Stimulated activated memory B cell treated with anti-CD40 and anti-IgM and Interleukin-4, amounts not matched to agents 10 μg/mL and 1 μg/mL and 100 μg/mL, for 72 hours (primary cell): Measurements from ENCODE around the gene SLC1A3.

Experiments used
- ATAC-seq: fragments of 150-1000 bp; cut with Tn5 transposase; 2 replicates; pipeline ENCODE4 v1.10.0; 2021
- H3K27ac Mint-ChIP-seq: one replicate; pipeline ENCODE4 v1.8.0; 2022; ENCODE audit warnings: mild to moderate bottlenecking, mixed read lengths
- H3K27me3 Mint-ChIP-seq: one replicate; pipeline ENCODE4 v1.8.0; 2022; ENCODE audit warnings: mixed read lengths
- H3K36me3 Mint-ChIP-seq: one replicate; pipeline ENCODE4 v1.8.0; 2022; ENCODE audit warnings: mixed read lengths
- H3K4me1 Mint-ChIP-seq: one replicate; pipeline ENCODE4 v1.8.0; 2022; ENCODE audit warnings: mixed read lengths
- H3K4me3 Mint-ChIP-seq: one replicate; pipeline ENCODE4 v1.8.0; 2022; ENCODE audit warnings: mild to moderate bottlenecking, moderate library complexity, mixed read lengths
- H3K9me3 Mint-ChIP-seq: one replicate; pipeline ENCODE4 v1.8.0; 2022; ENCODE audit warnings: mixed read lengths

SLC1A3 gene

DNA sequence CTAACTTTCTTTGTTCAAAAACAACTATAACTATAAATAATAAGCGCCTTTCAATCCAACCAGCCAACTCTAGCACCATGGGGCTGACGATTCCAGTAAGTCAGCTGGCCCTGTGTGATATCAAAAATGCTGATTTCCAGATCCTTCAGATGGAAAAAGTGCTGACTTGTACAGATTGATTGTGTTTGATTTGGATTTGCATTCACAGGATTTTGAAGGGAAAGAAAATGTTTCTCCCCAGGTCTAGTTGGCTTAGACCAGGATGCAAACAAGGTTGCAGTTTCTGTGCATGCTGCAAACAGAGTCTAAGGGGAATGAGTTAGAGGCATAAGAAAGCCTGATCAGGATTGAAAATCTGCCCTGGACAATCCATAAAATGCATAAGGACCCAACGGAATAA, 68.9 kb downstream of the SLC1A3 start:
- peaks cover 21% of the 10 kb centered on the region for H3K27me3 Mint-ChIP-seq
- no peaks in the 10 kb centered on the region for H3K36me3 Mint-ChIP-seq
- H3K4me3 Mint-ChIP-seq, result no peak overlapping the region
- no peak for ATAC-seq
- no peaks in the 10 kb centered on the region for H3K4me1 Mint-ChIP-seq
- H3K9me3 Mint-ChIP-seq, result no peaks in the 10 kb centered on the region
- H3K27ac Mint-ChIP-seq, result no peak overlapping the region

DNA sequence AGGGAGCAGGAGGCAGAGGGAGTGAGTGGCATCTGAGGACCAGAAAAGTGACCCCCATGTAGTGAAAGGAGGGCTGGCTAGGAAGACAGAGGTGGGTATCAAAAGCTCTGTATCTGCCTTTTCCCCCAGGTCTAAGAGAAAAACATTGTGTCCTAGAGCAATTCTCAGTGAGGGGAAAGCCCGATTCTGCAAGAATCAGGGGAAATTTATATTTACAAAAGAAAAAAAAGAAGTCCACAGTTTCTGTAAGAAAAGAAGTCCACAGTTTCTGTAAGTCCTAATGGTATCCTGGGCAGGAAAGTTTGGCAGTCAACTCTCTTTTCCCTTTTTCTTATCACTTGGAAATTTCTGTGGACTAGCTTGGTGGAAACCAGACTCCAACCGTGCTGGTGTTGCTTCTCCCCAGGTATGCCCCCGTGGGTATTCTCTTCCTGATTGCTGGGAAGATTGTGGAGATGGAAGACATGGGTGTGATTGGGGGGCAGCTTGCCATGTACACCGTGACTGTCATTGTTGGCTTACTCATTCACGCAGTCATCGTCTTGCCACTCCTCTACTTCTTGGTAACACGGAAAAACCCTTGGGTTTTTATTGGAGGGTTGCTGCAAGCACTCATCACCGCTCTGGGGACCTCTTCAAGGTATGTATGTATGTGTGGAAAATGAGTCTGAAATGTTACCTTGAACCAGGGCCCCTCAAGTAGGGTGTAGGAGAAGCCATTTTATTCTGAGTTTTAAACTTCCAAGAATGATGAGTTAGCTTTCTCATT, 73.0 kb downstream of the SLC1A3 start:
- Mint-ChIP-seq H3K4me1 (no peaks in the 10 kb centered on the region), H3K27me3 (peaks cover 21% of the 10 kb centered on the region), H3K9me3 (no peaks in the 10 kb centered on the region), H3K27ac (no peak overlapping the region), H3K4me3 (no peak overlapping the region), H3K36me3 (no peaks in the 10 kb centered on the region)
- no peak for ATAC-seq

DNA sequence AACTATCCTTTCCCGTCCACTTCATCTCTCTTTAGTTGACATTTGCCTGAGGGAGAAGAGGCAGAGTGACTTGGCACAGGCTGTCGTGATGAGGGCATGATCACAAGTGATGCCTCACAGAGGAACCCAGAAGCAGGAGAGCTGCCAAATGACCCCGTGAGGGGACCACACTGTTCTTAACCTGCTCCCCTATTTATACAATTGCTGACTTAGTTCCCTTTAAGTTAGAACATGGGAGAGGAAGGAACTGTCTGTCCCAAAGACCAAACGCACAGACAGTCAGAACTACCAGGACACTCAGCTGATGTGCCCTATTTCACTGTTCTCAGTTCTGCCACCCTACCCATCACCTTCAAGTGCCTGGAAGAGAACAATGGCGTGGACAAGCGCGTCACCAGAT, 73.7 kb downstream of the SLC1A3 start:
- Mint-ChIP-seq H3K27me3 (peaks cover 21% of the 10 kb centered on the region), H3K4me1 (no peaks in the 10 kb centered on the region), H3K36me3 (no peaks in the 10 kb centered on the region), H3K9me3 (no peaks in the 10 kb centered on the region), H3K27ac (no peak overlapping the region), H3K4me3 (no peak overlapping the region)
- ATAC-seq, result no peak

DNA sequence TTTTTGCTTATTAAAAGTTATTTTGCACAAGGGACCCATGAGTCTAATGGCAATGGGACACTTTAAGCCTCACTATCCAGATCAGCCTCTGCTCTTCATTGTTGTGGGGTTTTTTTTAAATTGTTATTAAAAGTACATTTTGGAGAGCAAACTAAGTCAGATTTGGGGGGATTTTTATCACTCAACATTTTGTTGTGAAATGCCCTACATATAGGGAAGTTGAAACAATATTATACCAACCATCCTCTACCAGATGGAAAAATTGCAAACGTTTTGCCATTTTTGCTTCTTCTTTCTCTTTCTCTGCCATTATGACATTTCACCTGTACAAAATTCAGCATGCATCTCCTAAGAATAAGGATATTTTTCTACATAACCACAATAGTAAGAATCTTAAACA, 75.3 kb downstream of the SLC1A3 start:
- H3K27me3 Mint-ChIP-seq, result peaks cover 10% of the 10 kb centered on the region
- H3K4me3 Mint-ChIP-seq, result no peak overlapping the region
- ATAC-seq, result no peak
- no peaks in the 10 kb centered on the region for H3K4me1 Mint-ChIP-seq
- no peaks in the 10 kb centered on the region for H3K9me3 Mint-ChIP-seq
- no peak overlapping the region for H3K27ac Mint-ChIP-seq
- H3K36me3 Mint-ChIP-seq, result no peaks in the 10 kb centered on the region

DNA sequence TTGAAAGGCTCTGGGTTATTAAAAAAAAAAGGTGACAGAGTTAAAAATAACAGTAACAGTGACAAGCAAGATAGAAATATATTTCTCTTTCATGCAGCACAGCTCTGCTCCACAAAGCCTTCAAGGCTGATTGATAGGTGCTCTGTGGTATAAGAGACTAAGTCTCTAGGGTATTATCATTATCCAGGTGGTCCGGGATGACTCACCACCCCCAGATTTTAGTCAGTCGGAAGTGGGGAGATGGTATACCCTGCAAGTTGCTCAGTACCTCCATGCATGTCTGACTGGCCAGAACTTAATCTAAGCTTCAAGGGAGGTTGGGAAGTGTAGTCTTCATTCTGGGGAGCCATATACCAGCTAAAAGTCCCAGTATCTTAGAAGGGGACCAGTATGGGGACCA, 76.1 kb downstream of the SLC1A3 start:
- Mint-ChIP-seq H3K4me1 (no peaks in the 10 kb centered on the region), H3K27ac (no peak overlapping the region), H3K27me3 (peaks cover 9% of the 10 kb centered on the region), H3K4me3 (no peak overlapping the region), H3K9me3 (no peaks in the 10 kb centered on the region), H3K36me3 (no peaks in the 10 kb centered on the region)
- no peak for ATAC-seq

- Mint-ChIP-seq H3K27me3 (peaks cover 5% of the 10 kb centered on the region), H3K9me3 (no peaks in the 10 kb centered on the region), H3K4me3 (no peak overlapping the region), H3K4me1 (peaks cover 1% of the 10 kb centered on the region), H3K27ac (no peak overlapping the region), H3K36me3 (no peaks in the 10 kb centered on the region)
- ATAC-seq, result no peak
Observed at GRCh38 chr5:36683821-36684434, 77.5 kb downstream of the SLC1A3 start.

GRCh38 chr5:36685631-36686288, 79.4 kb downstream of the SLC1A3 start:
- peaks cover 16% of the 10 kb centered on the region for H3K4me1 Mint-ChIP-seq
- H3K9me3 Mint-ChIP-seq, result no peaks in the 10 kb centered on the region
- H3K27me3 Mint-ChIP-seq, result no peaks in the 10 kb centered on the region
- no peak overlapping the region for H3K4me3 Mint-ChIP-seq
- no peak for ATAC-seq
- H3K27ac Mint-ChIP-seq, result no peak overlapping the region
- H3K36me3 Mint-ChIP-seq, result no peaks in the 10 kb centered on the region

DNA sequence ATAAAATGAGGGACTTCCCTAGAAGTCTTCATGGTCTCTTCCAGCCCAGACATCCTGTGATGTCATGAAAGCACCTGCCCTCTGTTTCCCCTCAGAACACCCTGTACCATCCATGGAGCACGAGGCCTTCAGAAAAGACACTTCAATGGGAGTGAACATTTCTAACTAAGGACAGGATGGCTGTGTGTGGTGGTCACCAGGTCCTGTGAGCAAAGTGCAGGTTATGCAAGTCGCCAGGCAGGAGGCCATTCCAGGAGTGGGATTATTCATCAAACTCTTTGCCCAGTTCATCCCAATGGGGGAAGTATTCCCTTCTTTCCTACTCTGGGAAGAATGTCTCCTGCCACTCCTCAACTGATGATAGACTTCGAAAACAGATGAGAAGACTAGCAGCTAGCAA, 80.5 kb downstream of the SLC1A3 start:
- Mint-ChIP-seq H3K4me3 (no peak overlapping the region), H3K27me3 (no peaks in the 10 kb centered on the region), H3K36me3 (no peaks in the 10 kb centered on the region), H3K4me1 (peaks cover 19% of the 10 kb centered on the region), H3K9me3 (no peaks in the 10 kb centered on the region), H3K27ac (no peak overlapping the region)
- ATAC-seq, result no peak

GRCh38 chr5:36688722-36689121, 82.3 kb downstream of the SLC1A3 start:
- Mint-ChIP-seq H3K4me1 (peaks cover 28% of the 10 kb centered on the region), H3K9me3 (no peaks in the 10 kb centered on the region), H3K27ac (peak overlapping the region; percentile 53), H3K27me3 (no peaks in the 10 kb centered on the region), H3K36me3 (no peaks in the 10 kb centered on the region), H3K4me3 (no peak overlapping the region)
- ATAC-seq, result no peak

DNA sequence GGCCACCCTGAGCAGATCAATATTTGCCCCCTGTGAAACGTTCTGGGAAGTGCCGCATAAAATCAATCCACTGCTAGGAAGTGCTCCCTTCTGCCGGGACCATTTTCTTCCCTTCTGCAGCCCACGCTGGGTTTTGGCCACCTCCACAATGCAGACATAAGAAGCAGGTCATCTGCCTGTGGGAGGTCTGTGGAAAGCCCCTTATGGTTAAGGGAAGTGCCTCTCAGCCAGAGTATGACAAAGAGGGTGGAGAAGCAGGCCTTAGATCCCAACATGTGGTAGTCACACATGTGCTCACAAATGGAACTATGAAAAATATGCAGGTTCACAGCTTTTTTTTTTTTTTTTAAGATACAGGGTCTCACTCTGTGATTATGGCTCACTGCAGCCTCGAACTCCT, 82.8 kb downstream of the SLC1A3 start:
- peak overlapping the region; percentile 53 for H3K27ac Mint-ChIP-seq
- H3K4me3 Mint-ChIP-seq, result no peak overlapping the region
- H3K27me3 Mint-ChIP-seq, result no peaks in the 10 kb centered on the region
- no peaks in the 10 kb centered on the region for H3K36me3 Mint-ChIP-seq
- peaks cover 28% of the 10 kb centered on the region for H3K4me1 Mint-ChIP-seq
- H3K9me3 Mint-ChIP-seq, result no peaks in the 10 kb centered on the region
- ATAC-seq, result peak; percentile 67

- Mint-ChIP-seq H3K4me1 (peaks cover 28% of the 10 kb centered on the region), H3K27ac (peak overlapping the region; percentile 53), H3K4me3 (peak overlapping the region; percentile 88), H3K36me3 (no peaks in the 10 kb centered on the region), H3K9me3 (no peaks in the 10 kb centered on the region), H3K27me3 (no peaks in the 10 kb centered on the region)
- peak; percentile 87 for ATAC-seq
Observed at GRCh38 chr5:36690041-36690961, 83.9 kb downstream of the SLC1A3 start.

DNA sequence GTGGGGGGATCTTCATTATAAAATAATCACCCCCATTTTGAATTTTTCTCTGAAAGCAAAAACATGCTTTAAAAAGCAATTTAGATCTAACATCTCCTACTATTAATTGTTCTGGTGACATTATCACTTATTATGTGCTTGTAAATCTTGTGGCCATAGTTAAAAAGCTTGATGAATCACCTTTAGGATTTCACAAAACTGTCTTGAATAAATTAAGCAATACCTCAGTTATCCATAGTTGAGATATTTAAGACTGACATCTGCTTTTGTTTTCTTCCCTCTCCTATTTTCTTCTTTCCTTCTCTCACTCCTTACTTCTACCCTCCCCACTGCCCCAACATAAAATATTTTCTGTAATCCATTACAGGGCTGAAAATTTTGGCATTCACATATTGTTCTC, 84.8 kb downstream of the SLC1A3 start:
- H3K9me3 Mint-ChIP-seq, result no peaks in the 10 kb centered on the region
- H3K27me3 Mint-ChIP-seq, result no peaks in the 10 kb centered on the region
- no peak overlapping the region for H3K4me3 Mint-ChIP-seq
- H3K27ac Mint-ChIP-seq, result peak overlapping the region; percentile 53
- H3K36me3 Mint-ChIP-seq, result no peaks in the 10 kb centered on the region
- ATAC-seq, result no peak
- H3K4me1 Mint-ChIP-seq, result peaks cover 33% of the 10 kb centered on the region

DNA sequence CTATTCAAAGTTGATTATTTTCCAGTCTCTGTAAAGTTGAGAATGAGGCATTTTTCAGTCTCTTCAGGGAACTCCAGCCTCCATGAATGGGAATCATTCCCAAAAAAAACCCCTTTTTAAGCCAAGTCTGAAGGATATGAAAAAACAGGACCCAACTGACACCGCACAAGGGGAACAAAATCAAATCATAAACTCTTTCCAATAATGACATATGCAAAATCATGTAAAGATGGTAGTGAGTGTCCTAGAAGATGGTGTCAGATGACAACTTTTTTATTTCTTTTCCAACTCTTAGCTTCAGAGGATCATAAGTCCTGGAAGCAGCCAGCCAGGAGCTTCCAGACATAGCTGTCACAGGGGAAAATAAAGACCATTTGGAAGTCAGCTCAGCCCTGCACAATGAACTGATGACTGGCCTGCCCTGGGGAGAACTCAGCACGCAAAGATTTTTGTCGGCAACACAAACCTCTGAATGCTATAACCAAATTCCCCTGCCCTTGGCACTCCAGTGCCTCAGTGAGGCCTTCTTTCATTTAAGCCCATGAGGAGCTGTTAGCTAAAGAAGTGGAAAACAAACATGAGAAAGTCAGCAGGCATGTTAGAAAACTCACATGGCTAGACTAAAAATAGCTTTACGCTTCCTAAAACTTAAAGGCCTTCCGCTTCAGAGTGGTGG, 85.4 kb downstream of the SLC1A3 start:
- Mint-ChIP-seq H3K9me3 (no peaks in the 10 kb centered on the region), H3K36me3 (no peaks in the 10 kb centered on the region), H3K4me3 (no peak overlapping the region), H3K27me3 (no peaks in the 10 kb centered on the region), H3K4me1 (peaks cover 34% of the 10 kb centered on the region), H3K27ac (no peak overlapping the region)
- no peak for ATAC-seq

- no peaks in the 10 kb centered on the region for H3K36me3 Mint-ChIP-seq
- peaks cover 34% of the 10 kb centered on the region for H3K4me1 Mint-ChIP-seq
- H3K27ac Mint-ChIP-seq, result no peak overlapping the region
- ATAC-seq, result peak; percentile 80
- H3K9me3 Mint-ChIP-seq, result no peaks in the 10 kb centered on the region
- H3K4me3 Mint-ChIP-seq, result peak overlapping the region; percentile 74
- H3K27me3 Mint-ChIP-seq, result no peaks in the 10 kb centered on the region
Observed at GRCh38 chr5:36692791-36693763, 86.7 kb downstream of the SLC1A3 start.
